SK-MEL-5 (cell line): ENCODE data around the gene MCCC2. TPM values are rescaled to one million over a fixed set of nuclear protein-coding genes. Genes with fewer than 3 reads are reported as not detected.

Source experiments
- DNase-seq: peaks from one replicate; pipeline ENCODE4 v3.0.0-alpha.2; 2016; ENCODE audit warnings: low read depth, low spot score
- in situ Hi-C: cut with HindIII; loops from 2 replicates; pipeline ENCODE4 v1.10.0; 2016; ENCODE audit warnings: low sequenced_read_pairs, high pct_unique_total_duplicates, low pct_unique_long_range_greater_than_20kb
- small RNA-seq, 2 experiments: library from RNA; depleted of rRNA; stranded (forward); fragments of <200 nt; gene quantifications; one replicate each; pipeline ENCODE3, GENCODE V24; 2014
- total RNA-seq: library from RNA; depleted of rRNA; stranded (reverse); fragments of >200 nt; shearing (Covaris generic); gene quantifications from 2 replicates; pipeline ENCODE4 v1.2.3, GENCODE V29; 2014; rRNA removed

MCCC2 gene
- total RNA-seq, 1 experiment from 2014 or later = 56.4 TPM

- in situ Hi-C loops = no loop called here
- no peak for DNase-seq
Observed at GRCh38 chr5:71695595-71695994, 108.5 kb downstream of the MCCC2 start.

DNA sequence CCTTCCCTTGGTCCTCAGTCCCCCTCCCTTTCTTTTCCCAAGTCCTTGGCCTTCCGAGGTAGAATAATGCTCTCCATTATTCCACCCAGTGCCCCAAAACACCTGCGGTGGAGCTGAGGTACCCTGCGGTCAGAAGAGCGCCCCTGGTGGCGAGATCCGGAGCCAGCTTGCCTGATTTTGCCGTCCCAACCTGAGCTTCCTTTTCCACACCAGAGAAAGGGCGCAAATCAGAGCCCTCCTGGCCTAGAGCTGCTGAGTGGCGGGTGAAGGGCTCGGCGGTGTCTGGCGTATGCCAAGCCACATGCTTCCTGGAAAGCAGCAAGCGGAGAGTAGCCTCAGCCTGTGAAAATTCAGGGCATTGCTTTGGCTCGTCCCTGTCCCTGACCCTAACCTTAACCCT lies 110.8 kb downstream of the MCCC2 start:
- in situ Hi-C loops = no loop called here
- DNase-seq = peak; percentile 22

DNA sequence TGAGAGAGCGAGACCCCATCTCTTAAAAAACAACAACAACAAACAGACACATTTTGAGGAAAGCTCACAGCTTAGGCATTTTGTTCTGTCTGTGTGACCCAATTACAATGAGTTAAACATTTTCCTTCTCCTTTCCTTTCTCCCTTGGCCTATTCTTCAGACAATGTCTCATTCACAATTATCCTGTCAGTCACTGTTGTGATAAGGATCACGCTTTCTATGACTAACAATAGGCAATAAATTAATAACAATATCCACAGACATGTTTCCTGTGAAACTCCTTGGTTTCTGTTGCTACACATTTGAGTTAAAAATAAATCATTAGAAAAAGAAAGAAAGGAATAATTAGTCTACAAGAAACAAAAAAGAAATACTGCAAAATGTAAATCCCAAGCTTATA lies 112.1 kb downstream of the MCCC2 start:
- in situ Hi-C loops = no loop called here
- no peak for DNase-seq

DNA sequence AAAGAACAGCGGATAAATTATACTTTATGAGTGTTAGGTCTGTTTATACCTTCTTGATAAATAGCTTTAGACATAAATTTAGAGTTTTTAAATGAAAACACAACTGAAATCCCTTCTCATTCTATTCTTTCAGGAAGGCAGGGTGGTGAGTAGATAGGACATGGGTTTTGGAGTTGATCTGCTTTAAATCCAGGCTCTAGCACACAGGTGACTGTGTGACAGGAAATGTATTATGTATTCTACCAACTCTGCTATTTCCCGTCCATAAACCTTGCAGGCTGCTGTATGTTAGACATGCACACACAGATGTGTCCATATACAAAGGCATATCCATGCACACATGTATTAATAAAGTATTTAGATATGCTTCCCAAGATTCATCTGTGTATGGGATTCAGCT lies 112.6 kb downstream of the MCCC2 start:
- in situ Hi-C loops = no loop called here
- DNase-seq = no peak

- in situ Hi-C loops = no loop called here
- no peak for DNase-seq
Observed at GRCh38 chr5:71700803-71701202, 113.7 kb downstream of the MCCC2 start.

DNA sequence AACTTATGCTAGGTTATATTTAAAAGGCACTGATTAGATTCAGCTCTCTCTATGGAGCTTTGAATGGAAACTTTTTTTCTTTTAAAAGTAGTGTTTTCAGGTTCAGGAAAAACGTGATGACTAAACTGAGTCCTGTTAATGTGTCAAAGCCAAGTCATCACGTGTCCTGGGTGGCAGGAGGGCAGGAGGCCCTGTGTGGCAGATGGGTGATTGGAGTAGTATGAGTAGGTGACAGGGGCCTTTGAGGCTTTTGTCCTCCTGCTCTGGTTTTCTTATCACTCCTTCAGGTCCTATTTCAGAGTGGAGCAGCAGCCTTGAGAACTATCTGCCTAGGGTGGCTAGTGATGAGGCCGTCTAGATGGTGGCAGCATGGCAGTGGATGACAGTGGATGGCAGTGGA lies 114.3 kb downstream of the MCCC2 start:
- in situ Hi-C loops = no loop called here
- DNase-seq = no peak

DNA sequence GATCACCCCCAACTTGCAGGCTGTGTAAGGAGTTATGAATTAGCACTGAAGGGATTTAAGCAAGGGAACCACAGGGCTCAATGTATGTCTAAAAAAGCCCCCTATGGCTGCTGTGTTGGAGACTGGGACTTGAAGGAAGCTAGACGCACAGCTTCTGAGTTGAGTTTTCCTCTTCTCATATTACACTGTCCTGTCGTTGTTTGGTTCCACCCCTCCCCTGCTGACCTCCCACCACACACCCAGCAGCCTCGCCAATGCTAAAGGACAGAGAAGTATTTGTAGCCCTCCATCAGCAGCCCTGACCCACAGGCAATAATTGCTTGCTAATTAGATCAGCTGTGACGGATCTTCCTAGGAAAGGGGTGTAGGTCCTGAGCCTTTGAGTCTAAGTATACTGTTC lies 116.8 kb downstream of the MCCC2 start:
- no peak for DNase-seq
- in situ Hi-C loops = no loop called here

DNA sequence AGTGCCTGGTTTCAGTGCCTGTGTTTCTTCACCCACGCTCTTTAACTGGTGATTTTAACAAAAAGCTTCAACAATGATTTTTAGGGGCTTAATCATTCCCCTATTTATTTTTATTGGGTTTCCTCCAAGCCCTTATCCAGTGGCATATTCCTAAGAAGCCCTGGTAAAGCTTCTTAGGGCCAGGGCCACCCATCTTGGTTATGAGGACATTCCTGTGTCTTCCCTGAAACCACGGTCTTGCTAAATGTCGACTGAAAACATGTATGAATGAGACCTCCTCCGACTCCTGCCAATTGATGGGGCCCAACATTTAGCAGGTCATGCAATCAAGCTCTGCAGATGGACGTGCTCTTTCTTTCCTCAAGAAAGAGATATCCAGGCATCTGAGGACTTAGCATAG lies 118.3 kb downstream of the MCCC2 start:
- no peak for DNase-seq
- in situ Hi-C loops = no loop called here

DNA sequence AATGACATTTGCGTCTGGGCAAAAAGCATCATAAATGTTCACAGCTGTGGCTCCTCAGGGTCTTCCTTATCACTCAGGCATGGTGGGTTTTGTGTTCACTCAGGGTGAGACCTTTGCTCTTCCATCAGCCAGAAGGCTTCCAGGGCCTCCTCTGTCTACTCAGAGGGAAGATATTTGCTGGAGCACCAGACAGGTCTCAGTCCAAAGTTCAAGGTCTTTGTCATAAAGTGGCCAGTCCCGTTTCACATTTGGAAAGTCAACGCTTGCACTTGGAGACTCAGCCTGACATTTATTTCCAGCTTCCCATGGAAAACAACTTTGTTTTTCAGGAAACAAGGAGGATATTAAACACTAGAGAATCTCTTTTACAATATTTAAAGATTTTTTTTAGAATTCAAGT lies 119.8 kb downstream of the MCCC2 start:
- DNase-seq = no peak

More for the DNA sequence above, 119.8 kb downstream of the MCCC2 start:
- in situ Hi-C loops = no loop called here

Small RNA genes within 50 kb of the gene (small RNA-seq; reads per million reads assigned to genes)
- 0 reads per million in 2 experiments for gene HMGN1P12

Other genes starting within 250 kb of the MCCC2 start
- 23.1 and 29.0 TPM in 2 replicates for gene BDP1, start 131.7 kb upstream of the MCCC2 start, total RNA-seq
- not detected in 2 replicates for gene CARTPT, start 131.9 kb downstream of the MCCC2 start, total RNA-seq